Measurements from ENCODE around the gene RNASEH2B. TPM values are rescaled to one million over a fixed set of nuclear protein-coding genes. Genes with fewer than 3 reads are reported as not detected.

The RNASEH2B gene
- total RNA-seq, 1 experiment from 2014 or later: 33.3 TPM

DNA sequence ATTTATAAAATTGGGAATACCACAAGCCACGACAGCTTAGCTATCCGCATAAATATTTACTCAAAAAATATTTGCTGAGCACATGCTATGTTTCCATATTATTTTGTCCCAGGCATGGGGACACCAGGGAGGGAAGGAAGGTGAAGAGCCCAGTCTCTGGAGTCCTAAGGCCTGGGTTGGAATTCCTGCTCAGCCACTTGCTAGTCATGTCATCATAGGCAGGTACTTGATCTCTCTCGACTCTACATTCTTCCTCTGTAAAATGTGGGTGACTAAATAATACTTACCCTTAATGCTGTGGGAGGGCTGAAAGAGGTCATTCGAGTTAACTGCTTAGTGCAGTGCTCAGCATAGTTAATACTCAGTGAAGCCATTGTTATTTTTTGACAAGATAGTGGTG is 4.3 kb upstream of the RNASEH2B start:
- H3K36me3 Mint-ChIP-seq: no peaks in the 10 kb centered on the region
- no peaks in the 10 kb centered on the region for H3K9me3 Mint-ChIP-seq
- TF ChIP-seq JUN (CRISPR knock-in tag; IDR thresholded peaks at IDR 0.05) (no peak), ZNF423 (CRISPR knock-in tag; IDR thresholded peaks at IDR 0.05) (no peak), EMX1 (CRISPR knock-in tag; IDR thresholded peaks at IDR 0.05) (no peak), SMAD3 (CRISPR knock-in tag; IDR thresholded peaks at IDR 0.05; ENCODE audit: borderline replicate concordance) (no peak), NFATC4 (CRISPR knock-in tag; IDR thresholded peaks at IDR 0.05) (no peak)
- TF ChIP-seq, protein P1, sequence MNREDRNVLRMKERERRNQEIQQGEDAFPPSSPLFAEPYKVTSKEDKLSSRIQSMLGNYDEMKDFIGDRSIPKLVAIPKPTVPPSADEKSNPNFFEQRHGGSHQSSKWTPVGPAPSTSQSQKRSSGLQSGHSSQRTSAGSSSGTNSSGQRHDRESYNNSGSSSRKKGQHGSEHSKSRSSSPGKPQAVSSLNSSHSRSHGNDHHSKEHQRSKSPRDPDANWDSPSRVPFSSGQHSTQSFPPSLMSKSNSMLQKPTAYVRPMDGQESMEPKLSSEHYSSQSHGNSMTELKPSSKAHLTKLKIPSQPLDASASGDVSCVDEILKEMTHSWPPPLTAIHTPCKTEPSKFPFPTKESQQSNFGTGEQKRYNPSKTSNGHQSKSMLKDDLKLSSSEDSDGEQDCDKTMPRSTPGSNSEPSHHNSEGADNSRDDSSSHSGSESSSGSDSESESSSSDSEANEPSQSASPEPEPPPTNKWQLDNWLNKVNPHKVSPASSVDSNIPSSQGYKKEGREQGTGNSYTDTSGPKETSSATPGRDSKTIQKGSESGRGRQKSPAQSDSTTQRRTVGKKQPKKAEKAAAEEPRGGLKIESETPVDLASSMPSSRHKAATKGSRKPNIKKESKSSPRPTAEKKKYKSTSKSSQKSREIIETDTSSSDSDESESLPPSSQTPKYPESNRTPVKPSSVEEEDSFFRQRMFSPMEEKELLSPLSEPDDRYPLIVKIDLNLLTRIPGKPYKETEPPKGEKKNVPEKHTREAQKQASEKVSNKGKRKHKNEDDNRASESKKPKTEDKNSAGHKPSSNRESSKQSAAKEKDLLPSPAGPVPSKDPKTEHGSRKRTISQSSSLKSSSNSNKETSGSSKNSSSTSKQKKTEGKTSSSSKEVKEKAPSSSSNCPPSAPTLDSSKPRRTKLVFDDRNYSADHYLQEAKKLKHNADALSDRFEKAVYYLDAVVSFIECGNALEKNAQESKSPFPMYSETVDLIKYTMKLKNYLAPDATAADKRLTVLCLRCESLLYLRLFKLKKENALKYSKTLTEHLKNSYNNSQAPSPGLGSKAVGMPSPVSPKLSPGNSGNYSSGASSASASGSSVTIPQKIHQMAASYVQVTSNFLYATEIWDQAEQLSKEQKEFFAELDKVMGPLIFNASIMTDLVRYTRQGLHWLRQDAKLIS (CRISPR knock-in tag; IDR thresholded peaks at IDR 0.05; ENCODE audit: borderline replicate concordance): no peak
- TF ChIP-seq, protein P2, sequence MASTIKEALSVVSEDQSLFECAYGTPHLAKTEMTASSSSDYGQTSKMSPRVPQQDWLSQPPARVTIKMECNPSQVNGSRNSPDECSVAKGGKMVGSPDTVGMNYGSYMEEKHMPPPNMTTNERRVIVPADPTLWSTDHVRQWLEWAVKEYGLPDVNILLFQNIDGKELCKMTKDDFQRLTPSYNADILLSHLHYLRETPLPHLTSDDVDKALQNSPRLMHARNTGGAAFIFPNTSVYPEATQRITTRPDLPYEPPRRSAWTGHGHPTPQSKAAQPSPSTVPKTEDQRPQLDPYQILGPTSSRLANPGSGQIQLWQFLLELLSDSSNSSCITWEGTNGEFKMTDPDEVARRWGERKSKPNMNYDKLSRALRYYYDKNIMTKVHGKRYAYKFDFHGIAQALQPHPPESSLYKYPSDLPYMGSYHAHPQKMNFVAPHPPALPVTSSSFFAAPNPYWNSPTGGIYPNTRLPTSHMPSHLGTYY (CRISPR knock-in tag; IDR thresholded peaks at IDR 0.05): no peak
- TF ChIP-seq, protein P3, sequence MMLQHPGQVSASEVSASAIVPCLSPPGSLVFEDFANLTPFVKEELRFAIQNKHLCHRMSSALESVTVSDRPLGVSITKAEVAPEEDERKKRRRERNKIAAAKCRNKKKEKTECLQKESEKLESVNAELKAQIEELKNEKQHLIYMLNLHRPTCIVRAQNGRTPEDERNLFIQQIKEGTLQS (CRISPR knock-in tag; conservative IDR thresholded peaks at IDR 0.05): no peak
- no peak overlapping the region for H3K4me3 Mint-ChIP-seq
- ATAC-seq (no peak), DNase-seq (ENCODE audit: low spot score) (no peak)
- peaks cover 4% of the 10 kb centered on the region for H3K4me1 Mint-ChIP-seq
- no peaks in the 10 kb centered on the region for H3K27me3 Mint-ChIP-seq (ENCODE audit: low read depth)
- POLR2A ChIA-PET: no interaction called here
- peak overlapping the region; percentile 67; the same call in 1 of the 2 replicates for H3K27ac Mint-ChIP-seq
- CTCF ChIA-PET: no interaction called here

DNA sequence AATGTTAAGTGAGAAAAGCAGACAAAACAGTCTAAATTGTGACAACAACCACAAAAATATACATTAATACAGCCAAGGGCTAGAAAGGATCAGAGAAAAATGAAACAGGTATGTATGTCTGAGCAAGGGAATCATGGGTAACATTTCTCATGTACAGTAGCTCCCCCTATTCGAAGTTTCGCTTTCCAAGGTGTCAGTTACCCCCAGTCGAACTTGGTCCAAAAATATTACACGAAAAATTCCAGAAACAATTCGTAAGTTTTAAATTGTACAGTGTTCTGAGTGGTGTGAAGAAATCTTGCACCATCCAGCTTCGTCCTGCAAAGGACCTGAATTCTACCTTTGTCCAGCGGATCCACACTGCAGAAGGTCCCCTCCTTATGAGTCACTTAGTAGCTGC is 1.8 kb upstream of the RNASEH2B start:
- Mint-ChIP-seq H3K4me3 (no peak overlapping the region; the same call in 1 of the 2 replicates), H3K9me3 (no peaks in the 10 kb centered on the region), H3K4me1 (peaks cover 28% of the 10 kb centered on the region), H3K27me3 (ENCODE audit: low read depth) (no peaks in the 10 kb centered on the region), H3K36me3 (no peaks in the 10 kb centered on the region), H3K27ac (no peak overlapping the region)
- ChIA-PET CTCF (interaction anchor here (0.5 to 0.8 kb wide), 2 partner anchors 911 to 1012 kb away, joined by 3 read pairs; partner anchors contain the start of gene TRIM13), POLR2A (no interaction called here)
- DNase-seq (ENCODE audit: low spot score) (no peak), ATAC-seq (no peak)
- TF ChIP-seq, protein P4, sequence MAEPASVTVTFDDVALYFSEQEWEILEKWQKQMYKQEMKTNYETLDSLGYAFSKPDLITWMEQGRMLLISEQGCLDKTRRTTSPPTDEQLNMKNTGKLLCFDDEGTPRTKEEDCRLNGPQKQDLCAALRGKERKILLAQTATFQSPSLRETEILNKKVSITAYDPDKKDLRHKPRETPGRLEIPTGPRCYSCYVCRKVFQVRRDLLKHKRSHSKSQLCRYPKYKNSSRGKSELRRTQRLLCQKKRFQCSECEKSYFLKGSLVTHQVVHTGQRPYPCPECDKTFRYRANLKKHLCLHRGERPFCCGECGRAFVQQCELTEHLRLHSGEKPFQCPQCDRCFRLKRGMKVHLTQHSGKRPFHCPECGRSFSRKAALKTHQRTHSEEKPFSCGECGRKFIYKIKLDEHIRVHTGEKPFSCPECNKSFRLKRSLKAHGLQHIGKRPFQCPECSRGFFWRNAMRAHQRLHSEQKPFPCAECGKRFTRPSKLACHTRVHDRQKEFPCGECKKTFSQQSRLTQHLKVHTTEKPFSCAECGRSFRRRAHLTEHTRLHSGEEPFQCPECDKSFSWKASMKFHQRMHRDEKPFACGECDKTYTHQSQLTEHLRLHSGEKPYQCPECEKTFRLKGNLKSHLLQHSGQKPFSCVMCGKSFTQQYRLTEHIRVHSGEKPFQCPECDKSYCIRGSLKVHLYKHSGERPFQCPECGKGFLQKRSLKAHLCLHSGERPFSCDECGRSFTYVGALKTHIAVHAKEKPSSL (CRISPR knock-in tag; conservative IDR thresholded peaks at IDR 0.05): no peak
- no peak for TF ChIP-seq PRRX2 (CRISPR knock-in tag; IDR thresholded peaks at IDR 0.05)
- TF ChIP-seq, protein P5, sequence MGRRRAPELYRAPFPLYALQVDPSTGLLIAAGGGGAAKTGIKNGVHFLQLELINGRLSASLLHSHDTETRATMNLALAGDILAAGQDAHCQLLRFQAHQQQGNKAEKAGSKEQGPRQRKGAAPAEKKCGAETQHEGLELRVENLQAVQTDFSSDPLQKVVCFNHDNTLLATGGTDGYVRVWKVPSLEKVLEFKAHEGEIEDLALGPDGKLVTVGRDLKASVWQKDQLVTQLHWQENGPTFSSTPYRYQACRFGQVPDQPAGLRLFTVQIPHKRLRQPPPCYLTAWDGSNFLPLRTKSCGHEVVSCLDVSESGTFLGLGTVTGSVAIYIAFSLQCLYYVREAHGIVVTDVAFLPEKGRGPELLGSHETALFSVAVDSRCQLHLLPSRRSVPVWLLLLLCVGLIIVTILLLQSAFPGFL (CRISPR knock-in tag; IDR thresholded peaks at IDR 0.05; ENCODE audit: borderline replicate concordance): no peak
- TF ChIP-seq USF1 (CRISPR knock-in tag; IDR thresholded peaks at IDR 0.05): no peak
- TF ChIP-seq ZNF121 (CRISPR knock-in tag; IDR thresholded peaks at IDR 0.05): no peak
- TF ChIP-seq FOXP1 (CRISPR knock-in tag; IDR thresholded peaks at IDR 0.05; ENCODE audit: borderline replicate concordance): no peak
- no peak for TF ChIP-seq NR1H2 (CRISPR knock-in tag; IDR thresholded peaks at IDR 0.05)
- TF ChIP-seq HMGA2 (CRISPR knock-in tag; IDR thresholded peaks at IDR 0.05): no peak
- no peak for TF ChIP-seq MAX (CRISPR knock-in tag; IDR thresholded peaks at IDR 0.05)
- no peak for TF ChIP-seq AR (CRISPR knock-in tag; IDR thresholded peaks at IDR 0.05)
- no peak for TF ChIP-seq GABPB1 (CRISPR knock-in tag; IDR thresholded peaks at IDR 0.05)
- TF ChIP-seq RORB (CRISPR knock-in tag; IDR thresholded peaks at IDR 0.05): no peak
